ENCODE measurements around the gene KLHL36. TPM values are rescaled to one million over a fixed set of nuclear protein-coding genes. Genes with fewer than 3 reads are reported as not detected.

The KLHL36 gene
- total RNA-seq, 2 donors from 2014 or later, result 49.7 to 62.7 TPM

GRCh38 chr16:84675423-84675822 is 27.1 kb downstream of the KLHL36 start:
- no peak overlapping the region for H3K4me3 ChIP-seq
- no peak for TF ChIP-seq CTCF (IDR thresholded peaks at IDR 0.05)
- no peaks in the 10 kb centered on the region for H3K36me3 ChIP-seq
- H3K9ac ChIP-seq (ENCODE audit: low read depth in 2 of 2, low read length in 2 of 2), result no peak overlapping the region
- H3K27ac ChIP-seq, result no peak overlapping the region
- H3K4me1 ChIP-seq, result no peaks in the 10 kb centered on the region
- no peaks in the 10 kb centered on the region for H3K27me3 ChIP-seq
- no peaks in the 10 kb centered on the region for H3K9me3 ChIP-seq
- no peak for DNase-seq
- intact Hi-C loops (cut with DNase I), result no loop called here

GRCh38 chr16:84675884-84676283 is 27.6 kb downstream of the KLHL36 start:
- no peaks in the 10 kb centered on the region for H3K9me3 ChIP-seq
- intact Hi-C loops (cut with DNase I), result no loop called here
- TF ChIP-seq CTCF (IDR thresholded peaks at IDR 0.05), result no peak
- H3K36me3 ChIP-seq, result no peaks in the 10 kb centered on the region
- H3K27me3 ChIP-seq, result no peaks in the 10 kb centered on the region
- no peak overlapping the region for H3K4me3 ChIP-seq
- no peak overlapping the region for H3K27ac ChIP-seq
- no peaks in the 10 kb centered on the region for H3K4me1 ChIP-seq
- DNase-seq, result no peak
- H3K9ac ChIP-seq (ENCODE audit: low read depth in 2 of 2, low read length in 2 of 2), result no peak overlapping the region

- intact Hi-C loops (cut with DNase I), result no loop called here
- DNase-seq, result no peak
Measured at GRCh38 chr16:84677017-84677803, 28.9 kb downstream of the KLHL36 start.

GRCh38 chr16:84677849-84678248 is 29.5 kb downstream of the KLHL36 start:
- no peak for TF ChIP-seq CTCF (IDR thresholded peaks at IDR 0.05)
- Histone ChIP-seq H3K9ac (ENCODE audit: low read depth in 2 of 2, low read length in 2 of 2) (no peak overlapping the region), H3K4me1 (no peaks in the 10 kb centered on the region), H3K27ac (no peak overlapping the region), H3K36me3 (no peaks in the 10 kb centered on the region), H3K4me3 (no peak overlapping the region), H3K9me3 (no peaks in the 10 kb centered on the region), H3K27me3 (no peaks in the 10 kb centered on the region)
- intact Hi-C loops (cut with DNase I), result no loop called here
- DNase-seq, result no peak

More at GRCh38 chr16:84677017-84677803, 28.9 kb downstream of the KLHL36 start:
- Histone ChIP-seq H3K27me3 (no peaks in the 10 kb centered on the region), H3K36me3 (no peaks in the 10 kb centered on the region), H3K27ac (no peak overlapping the region), H3K4me1 (no peaks in the 10 kb centered on the region), H3K9ac (ENCODE audit: low read depth in 2 of 2, low read length in 2 of 2) (no peak overlapping the region), H3K9me3 (no peaks in the 10 kb centered on the region), H3K4me3 (no peak overlapping the region)
- no peak for TF ChIP-seq CTCF (IDR thresholded peaks at IDR 0.05)

GRCh38 chr16:84678541-84678940 is 30.2 kb downstream of the KLHL36 start:
- Histone ChIP-seq H3K27me3 (no peaks in the 10 kb centered on the region), H3K4me3 (no peak overlapping the region), H3K9ac (ENCODE audit: low read depth in 2 of 2, low read length in 2 of 2) (no peak overlapping the region), H3K27ac (no peak overlapping the region), H3K4me1 (no peaks in the 10 kb centered on the region), H3K36me3 (no peaks in the 10 kb centered on the region), H3K9me3 (no peaks in the 10 kb centered on the region)
- intact Hi-C loops (cut with DNase I), result no loop called here
- DNase-seq, result no peak
- TF ChIP-seq CTCF (IDR thresholded peaks at IDR 0.05), result no peak

Data from colonic mucosa (tissue), 4 donors.